Stimulated activated CD4-positive, alpha-beta T cell treated with anti-CD3 and anti-CD28 coated beads, Interleukin-1b, Interleukin-23, amount 100 ng/mL, for 1 hour (primary cell): ENCODE data around the gene WNK4.

Source experiments
- DNase-seq, 2 donors: peaks; one replicate each; pipeline ENCODE4 v3.0.0-alpha.2; 2020; ENCODE audit warnings: low read depth in 2 of 2

The WNK4 gene

GRCh38 chr17:42797067-42798007 is 16.9 kb downstream of the WNK4 start:
- DNase-seq = no peak

- no peak for DNase-seq
Measured at GRCh38 chr17:42798011-42798382, 17.6 kb downstream of the WNK4 start.

- peak; percentile 37 to 60 for DNase-seq
Measured at GRCh38 chr17:42798383-42799380, 18.3 kb downstream of the WNK4 start, which contains the start of the genes CNTD1 and COA3. Gene CNTD1, plus strand, starts transcription at chr17:42798861. Its CDS starts 207 bp downstream, at chr17:42799068. Gene COA3, minus strand, starts transcription at chr17:42798704. Its CDS starts 23 bp downstream, at chr17:42798681.

GRCh38 chr17:42803074-42803883 is 22.9 kb downstream of the WNK4 start:
- no peak for DNase-seq

GRCh38 chr17:42804918-42805367 is 24.5 kb downstream of the WNK4 start:
- no peak for DNase-seq

- no peak for DNase-seq
Measured at GRCh38 chr17:42806249-42806648, 25.8 kb downstream of the WNK4 start.

- DNase-seq = no peak
Measured at GRCh38 chr17:42809250-42809649, 28.8 kb downstream of the WNK4 start.

GRCh38 chr17:42814633-42815399 is 34.4 kb downstream of the WNK4 start:
- no peak for DNase-seq

- DNase-seq = no peak
Measured at GRCh38 chr17:42817866-42818265, 37.5 kb downstream of the WNK4 start.

GRCh38 chr17:42818379-42818778 is 38.0 kb downstream of the WNK4 start:
- DNase-seq = no peak

DNA sequence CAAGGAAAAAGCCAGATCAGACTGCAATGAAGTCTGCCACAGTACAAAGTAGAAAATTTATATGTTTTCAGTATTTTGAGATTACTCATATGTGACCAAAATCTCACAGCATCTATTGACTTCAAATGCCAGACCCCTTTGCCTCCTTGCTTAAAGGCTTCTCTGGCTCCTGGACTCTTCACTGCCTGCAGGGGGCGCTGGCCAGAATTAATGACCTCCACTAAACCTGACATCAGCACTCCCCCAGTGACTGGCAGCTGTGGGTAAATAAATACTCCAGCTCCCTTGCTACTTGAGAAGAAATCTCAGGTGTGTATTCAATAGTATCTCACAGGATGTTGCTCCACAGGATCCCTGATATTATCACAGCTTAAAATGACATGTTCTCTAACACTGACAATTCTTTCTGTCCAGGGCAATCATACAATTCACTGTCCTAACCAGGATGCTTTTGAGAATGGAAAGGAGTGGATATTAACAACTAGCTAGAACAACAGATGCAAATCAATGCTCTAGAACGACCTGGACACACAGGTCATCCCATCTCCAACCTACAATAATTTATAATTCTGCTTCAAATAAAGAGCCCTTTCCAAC is 39.6 kb downstream of the WNK4 start:
- peak in 1 of 2 donors; percentile 38 for DNase-seq

DNA sequence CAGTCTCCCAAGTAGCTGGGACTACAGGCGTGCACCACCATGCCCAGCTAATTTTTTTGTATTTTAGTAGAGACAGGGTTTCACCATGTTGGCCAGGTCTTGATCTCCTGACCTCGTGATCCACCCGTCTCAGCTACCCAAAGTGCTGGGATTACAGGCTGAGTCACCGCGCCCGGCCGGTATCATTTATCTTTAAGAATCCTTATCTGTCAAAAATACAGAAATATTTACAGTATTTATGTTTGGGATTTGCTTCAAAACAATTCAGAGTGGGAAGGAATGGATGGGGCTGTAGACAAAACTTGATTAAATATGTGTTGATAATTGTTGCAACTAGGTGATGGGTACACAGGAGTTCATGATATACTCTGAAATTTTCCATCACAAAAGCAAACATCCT is 40.8 kb downstream of the WNK4 start:
- DNase-seq = no peak

DNA sequence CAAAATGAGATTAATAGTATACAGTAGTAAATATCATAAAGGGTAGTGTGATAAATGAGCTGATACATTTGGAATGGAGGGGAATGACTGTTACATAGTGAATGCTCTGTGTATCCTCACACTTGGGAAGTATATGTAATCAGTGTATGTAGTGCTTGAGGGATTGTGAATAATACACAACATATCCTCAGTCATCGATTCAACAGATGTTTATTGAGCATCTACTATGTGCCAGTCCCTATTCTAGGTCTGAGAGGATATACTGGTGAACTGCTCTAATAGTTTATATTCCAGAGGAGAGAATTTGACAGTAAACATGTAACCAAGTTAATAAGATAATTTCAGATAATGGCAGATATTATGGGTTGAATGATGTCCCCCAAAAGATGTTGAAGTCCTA is 47.1 kb downstream of the WNK4 start:
- DNase-seq = no peak

DNA sequence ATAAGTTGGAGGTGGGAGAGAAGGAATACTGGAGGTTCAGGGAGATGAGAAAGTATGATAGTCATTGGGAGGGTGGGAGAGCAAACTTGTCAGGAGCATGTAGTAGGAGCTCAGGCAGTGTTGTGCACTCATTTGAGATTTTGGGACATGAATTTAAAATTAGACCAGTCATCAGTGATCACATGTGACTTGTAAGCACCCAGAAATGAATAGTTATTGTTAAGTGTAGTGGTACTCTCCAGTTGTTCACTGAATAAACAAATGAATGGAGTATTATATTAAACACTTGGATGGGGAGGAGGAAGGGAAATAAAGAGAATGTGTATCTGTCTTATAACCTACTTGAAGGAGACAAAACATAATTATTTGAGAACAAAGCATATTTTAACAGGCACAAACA is 50.6 kb downstream of the WNK4 start:
- no peak for DNase-seq

DNA sequence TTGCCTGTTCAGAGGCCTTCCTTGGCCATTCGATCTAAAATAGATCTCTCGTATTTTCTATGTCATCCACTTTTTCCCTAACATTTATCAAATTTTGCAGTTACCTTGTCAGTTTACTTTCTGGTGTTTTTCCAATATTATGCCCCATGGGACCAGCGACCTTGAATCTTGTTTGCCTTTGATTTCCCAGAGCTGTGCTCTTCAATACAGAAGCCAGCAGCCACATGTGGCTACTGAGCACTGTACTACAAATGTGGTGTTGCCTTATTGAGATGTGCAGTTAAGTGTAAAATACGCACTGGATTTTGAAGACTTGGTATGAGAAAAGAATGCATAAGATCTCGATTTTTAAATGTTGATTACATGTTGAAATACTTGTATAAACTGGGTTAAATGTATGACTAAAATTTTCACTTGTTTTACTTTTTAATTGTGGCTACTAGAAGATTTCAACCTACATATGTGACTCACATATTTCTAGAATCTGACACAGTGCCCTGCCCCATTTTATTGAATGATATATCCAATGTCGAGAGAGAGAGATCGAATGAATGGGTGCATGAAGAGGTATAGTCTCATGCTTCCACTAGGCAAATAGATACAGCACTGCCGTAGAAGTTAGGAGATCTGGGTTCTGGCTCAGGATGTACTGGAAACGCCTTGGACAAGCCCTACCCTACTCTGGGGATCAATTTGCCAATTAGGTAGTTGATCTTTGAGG is 52.0 kb downstream of the WNK4 start:
- DNase-seq = no peak

DNA sequence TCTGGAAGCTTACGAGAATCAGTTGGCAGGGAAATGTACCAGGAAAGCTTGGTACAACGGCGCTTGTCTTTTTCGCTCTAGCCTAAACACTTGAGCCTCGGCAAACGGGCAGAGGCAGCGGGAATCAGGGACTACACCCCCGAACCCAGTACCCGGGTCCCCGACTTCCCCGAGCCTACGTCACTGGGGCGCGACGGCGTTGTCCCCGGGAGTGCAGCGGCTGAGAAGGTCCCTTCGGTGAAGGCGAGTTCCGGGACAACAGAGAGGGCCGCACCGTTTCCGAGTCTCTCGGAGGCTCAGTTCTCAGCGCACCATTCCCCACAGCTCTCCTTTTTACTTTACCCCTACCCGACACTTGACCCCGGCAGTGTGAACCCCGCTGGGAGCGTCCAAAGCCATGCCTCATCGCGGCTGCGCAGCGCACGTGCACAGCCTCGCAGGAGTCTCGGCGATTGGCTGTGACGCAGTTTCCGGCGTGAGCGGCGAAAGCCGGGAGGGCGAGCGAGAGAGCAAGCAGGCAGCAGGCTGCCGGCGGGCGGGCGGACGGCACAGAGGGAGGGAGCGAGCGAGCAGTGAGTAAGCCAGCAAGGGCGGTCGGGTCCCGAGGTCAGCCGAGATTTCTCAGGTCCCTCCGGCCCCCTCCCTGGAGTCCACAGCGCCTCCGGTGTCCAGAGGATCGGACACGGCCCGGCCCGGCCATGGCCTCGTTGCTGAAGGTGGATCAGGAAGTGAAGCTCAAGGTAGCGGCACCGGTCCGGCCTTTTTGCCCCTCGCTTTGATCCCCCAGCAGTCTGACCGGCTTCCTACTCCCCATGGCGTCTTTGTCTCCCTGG is 52.7 kb downstream of the WNK4 start, which contains the start of gene PSME3:
TSS of gene PSME3 (plus strand) at position 464 of the 833 bp plus-strand sequence. CDS start at position 699, 235 bp downstream.
- DNase-seq = peak; percentile 57 to 75

GRCh38 chr17:42833767-42834422 is 53.5 kb downstream of the WNK4 start:
- DNase-seq = no peak

DNA sequence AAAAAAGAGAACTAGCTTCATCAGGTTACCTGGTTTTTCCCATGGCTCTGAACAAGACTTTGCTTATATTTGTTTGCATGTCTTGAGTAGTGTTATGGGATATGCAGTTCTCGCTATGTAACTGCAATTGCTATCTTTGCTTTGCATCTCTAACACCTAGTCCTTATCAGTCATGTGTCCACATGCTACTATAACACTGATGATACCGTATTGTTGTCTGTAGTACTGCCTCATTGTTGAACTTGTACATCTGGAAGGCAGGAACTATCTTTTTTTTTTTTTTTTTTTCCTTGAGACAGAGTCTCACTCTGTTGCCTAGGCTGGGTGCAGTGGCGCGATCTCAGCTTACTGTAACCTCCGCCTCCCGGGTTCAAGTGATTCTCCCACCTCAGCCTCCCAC is 55.3 kb downstream of the WNK4 start:
- DNase-seq = no peak
